ENCODE data around the gene C13orf46.

Gene C13orf46

DNA sequence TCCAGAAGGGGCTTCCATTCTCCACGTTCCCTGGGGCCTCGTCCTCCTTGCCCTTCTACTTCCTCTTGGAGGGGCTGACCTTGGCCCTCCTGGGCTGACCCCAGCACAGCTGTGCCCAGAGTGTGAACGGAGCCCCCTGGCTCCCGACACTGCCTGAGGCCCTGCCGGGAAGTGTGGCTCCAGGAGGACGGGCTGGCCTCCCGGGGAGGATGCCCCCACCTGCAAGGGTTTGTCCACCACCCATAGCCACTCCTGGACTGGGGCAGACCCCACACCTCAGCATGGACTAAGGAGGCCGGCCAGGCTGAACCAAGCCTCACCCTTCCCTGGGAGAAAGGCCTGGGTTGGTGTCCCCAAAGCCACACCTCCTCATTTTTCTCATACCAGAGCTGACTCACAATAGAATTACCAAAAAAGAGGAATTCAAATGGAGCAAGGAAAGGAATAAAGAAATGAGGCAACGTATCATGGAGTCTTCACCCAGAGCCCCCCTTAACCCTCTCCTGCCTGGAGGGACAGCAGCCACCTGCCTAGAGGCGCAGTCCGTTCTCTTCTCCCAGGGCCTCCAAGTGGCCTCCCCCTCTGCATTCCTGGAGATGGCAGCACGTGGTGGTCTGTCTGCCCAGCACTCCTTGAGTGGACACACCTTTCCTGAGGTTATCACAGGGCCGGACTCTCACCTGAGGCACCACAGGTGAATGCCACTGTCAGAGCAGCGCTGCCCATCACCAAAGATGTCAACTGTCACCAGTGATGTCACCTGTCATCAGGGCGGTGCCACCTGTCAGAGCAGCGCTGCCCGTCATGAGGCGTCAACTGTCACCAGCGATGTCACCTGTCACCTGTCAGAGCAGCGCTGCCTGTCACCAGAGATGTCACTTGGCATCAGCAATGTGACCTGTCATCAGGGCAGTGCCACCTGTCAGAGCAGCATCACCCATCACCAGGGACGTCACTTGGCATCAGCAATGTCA lies 3.1 kb upstream of the C13orf46 start:
- in situ Hi-C loops (cut with HindIII; ENCODE audit: low pct_ligation_motif_present, low pct_unique_long_range_greater_than_20kb, low sequenced_read_pairs), result no loop called here
- peak; percentile 73 for DNase-seq

DNA sequence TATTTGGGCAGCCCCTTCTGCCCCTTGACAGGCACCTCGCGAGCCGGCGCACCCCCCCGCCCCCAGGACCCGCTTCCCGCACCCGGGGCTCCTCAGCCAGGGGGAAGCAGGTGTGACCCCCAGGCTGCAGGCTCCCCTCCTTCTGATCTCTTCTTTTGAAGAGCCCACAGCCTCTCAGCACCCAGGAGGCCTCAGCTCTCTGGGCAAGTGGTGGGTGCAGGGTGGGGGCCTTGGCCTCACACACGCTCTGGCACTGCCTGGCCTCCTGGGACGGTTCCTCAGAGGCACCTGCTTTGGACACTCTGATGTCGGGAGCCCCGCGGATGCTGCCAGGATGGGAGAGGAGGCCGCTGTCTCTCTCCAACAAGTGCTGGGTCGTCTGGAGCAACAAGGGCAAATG lies 1.5 kb upstream of the C13orf46 start:
- in situ Hi-C loops (cut with HindIII; ENCODE audit: low pct_ligation_motif_present, low pct_unique_long_range_greater_than_20kb, low sequenced_read_pairs), result no loop called here
- DNase-seq, result no peak

DNA sequence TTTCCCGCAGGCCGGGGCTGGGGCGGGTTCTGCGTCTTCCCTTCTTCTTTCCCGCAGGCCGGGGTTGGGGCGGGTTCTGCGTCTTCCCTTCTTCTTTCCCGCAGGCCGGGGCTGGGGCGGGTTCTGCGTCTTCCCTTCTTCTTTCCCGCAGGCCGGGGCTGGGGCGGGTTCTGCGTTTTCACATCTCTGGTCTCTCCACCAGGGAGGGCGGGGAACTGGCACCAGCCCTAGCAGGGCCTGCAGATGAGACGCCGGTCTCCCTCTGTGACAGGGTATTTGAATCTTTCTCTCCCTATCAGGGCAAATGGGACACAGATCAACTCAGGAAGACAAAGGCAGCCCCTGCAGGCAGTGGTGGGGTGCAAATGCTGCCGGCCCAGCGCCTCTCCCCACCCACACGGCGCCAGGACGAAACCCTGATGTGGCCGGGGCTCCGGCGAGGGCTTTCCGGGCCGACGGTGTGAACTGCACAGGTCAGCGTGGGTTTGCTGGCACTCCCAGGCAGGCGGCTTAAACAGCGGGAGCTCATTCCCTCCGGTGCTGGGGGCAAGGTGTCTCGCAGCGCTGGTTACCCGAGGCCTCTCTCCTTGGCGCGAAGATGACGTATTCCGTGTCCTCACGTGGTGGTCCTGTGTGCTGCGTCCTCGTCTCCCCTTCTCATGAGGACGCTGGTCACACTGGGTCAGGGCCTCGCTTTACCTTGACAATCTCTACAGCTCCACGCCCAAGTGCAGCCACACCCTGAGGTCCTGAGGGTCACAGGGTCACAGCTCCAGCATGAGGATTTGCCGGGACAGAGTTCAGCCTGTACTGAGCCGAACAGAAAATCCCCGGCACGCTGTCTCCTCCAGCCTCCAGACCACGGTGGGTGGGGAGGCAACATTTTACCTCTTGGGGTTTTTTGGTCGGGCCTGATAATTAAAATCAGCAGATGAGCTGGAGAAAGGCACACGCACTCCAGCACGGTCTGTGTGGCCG lies 717 bp upstream of the C13orf46 start:
- DNase-seq, result no peak
- in situ Hi-C loops (cut with HindIII; ENCODE audit: low pct_ligation_motif_present, low pct_unique_long_range_greater_than_20kb, low sequenced_read_pairs), result no loop called here

DNA sequence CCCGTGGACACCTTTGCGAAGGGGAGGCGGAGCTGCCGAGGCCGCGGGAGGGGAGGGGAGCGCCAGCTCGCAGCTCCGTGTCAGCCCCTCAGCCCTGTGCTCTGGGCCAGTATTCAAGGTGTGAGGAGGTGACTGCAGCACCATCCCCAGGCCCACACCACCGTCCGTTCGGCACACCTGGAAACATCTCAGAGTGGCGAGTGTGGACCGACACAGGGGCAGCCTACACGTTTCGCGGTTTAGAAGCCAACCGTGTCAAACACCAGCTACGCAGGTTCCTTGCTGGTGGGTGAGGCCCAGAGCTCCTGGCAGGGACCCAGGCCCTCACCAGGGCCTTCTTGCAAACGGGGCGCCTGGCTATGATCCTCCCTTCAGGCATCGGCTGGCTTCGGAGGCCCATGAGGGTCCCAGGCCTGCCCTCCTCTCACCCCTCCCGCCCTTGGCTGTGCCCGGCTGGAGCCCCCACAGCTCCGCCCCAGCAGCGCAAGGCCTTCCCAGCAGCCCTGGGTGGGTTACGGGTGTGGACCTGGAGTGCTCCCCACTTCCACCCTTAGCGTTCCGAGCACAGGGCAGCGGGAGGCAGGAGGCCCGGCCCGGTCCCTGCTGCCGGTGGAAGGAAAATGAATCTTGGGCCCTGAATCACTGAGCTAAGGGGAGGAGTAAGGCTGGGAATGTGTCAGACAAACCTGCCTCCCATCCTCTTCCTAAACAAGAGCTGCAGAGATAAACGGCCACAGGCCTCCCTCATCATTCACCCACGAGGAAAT lies 1.2 kb downstream of the C13orf46 start:
- no peak for DNase-seq
- in situ Hi-C loops (cut with HindIII; ENCODE audit: low pct_ligation_motif_present, low pct_unique_long_range_greater_than_20kb, low sequenced_read_pairs), result no loop called here

DNA sequence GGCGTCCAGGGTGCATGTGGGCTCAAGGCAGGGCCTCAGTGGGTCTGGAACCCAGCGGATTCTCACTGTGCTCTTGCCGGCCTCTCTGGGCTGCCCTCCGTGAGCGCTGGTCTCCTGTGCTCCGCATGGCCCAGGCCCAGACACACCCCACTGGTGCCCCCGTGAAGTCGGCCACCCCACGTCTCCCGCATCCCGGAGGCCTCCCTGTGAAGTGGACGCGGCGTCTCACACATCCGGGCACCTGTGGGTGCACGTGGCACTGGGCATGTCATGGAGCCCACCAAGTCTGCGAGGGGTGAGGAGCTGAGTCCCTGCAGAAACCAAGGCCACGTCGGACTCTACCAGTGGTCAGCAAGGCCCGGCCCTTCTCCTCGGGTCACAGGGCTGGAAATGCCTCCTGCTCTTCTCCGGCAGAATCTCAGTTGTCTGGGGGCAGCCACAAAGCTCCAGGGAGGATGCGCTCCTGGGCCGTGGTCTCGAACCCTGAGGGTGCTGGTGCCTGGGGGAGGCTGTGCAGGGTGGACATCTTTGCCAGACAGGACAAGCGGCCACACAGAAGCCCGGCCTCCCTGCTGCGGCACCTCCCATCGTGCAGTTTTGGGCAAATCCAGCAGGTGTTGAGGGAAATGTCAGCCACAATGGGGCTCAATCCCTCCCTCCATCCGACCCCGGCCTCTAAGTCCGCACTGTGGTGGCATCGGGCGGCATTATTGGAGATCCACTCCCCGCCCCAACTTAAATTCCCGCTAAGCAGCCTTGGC lies 2.2 kb downstream of the C13orf46 start:
- no peak for DNase-seq
- in situ Hi-C loops (cut with HindIII; ENCODE audit: low pct_ligation_motif_present, low pct_unique_long_range_greater_than_20kb, low sequenced_read_pairs), result no loop called here

DNA sequence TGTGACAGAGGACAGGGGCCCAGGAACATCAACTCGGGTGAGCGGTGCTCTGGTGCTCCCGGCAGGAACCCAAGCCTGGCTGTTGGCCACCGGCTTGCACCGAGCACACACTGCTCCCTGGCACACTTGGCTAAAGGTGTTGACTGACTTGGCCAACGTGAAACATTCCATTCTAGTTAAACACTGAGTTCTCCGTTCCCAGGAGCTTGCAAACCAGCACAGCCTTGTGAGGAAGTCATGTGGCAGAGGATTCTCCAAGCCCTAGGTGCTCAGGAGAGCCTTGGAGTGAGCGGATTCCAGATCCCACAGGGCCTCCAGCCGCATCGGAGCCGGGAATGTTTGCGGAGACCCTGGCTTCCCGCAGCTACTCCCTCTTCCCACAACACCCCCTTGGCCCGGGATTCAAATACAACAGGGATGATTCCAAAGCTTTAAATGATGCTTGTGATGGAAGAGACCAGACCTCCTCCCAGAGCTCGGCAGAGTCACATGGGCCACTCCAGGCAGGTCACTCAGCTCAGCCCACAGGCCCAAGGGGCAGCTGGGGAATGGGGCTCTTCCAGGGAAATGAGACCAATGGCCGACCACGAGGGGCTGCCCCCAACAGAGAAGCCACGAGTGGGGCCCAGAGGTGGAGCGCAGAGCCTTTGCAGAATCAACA lies 2.9 kb downstream of the C13orf46 start:
- DNase-seq, result peak; percentile 20

DNA sequence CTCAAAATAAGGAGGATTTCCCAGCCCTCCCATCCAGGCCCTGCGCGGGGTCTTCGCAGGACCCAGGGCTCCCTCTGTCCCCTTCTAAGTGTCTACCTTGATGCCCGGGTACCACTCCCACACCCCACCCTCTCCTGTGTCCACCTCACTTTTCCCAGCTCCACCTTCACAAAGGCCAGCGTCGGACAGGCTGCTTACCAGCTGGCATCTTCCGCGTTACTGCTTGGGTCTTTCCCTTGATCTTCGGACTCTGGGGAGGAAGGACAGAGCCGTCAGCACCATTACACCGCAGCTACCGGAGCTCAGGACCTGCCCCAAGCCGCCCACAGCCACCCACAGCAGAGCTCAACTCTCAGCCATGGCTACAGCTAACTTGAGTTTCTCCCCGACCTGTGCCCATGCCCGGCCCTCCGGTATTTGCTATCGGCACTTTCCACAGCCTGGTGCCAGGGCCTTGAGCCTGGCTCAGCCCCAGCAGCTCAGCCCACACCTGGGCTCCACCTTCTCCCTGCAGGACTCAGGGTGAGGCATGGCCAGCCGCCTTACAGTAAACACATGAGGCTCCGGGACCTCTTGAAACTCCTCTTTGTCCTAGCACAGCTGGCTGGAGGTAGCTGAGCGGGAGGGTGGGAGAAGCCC lies 3.8 kb downstream of the C13orf46 start:
- DNase-seq, result no peak
- in situ Hi-C loops (cut with HindIII; ENCODE audit: low pct_ligation_motif_present, low pct_unique_long_range_greater_than_20kb, low sequenced_read_pairs), result no loop called here

More for the DNA sequence above, 2.9 kb downstream of the C13orf46 start:
- in situ Hi-C loops (cut with HindIII; ENCODE audit: low pct_ligation_motif_present, low pct_unique_long_range_greater_than_20kb, low sequenced_read_pairs), result no loop called here

DNA sequence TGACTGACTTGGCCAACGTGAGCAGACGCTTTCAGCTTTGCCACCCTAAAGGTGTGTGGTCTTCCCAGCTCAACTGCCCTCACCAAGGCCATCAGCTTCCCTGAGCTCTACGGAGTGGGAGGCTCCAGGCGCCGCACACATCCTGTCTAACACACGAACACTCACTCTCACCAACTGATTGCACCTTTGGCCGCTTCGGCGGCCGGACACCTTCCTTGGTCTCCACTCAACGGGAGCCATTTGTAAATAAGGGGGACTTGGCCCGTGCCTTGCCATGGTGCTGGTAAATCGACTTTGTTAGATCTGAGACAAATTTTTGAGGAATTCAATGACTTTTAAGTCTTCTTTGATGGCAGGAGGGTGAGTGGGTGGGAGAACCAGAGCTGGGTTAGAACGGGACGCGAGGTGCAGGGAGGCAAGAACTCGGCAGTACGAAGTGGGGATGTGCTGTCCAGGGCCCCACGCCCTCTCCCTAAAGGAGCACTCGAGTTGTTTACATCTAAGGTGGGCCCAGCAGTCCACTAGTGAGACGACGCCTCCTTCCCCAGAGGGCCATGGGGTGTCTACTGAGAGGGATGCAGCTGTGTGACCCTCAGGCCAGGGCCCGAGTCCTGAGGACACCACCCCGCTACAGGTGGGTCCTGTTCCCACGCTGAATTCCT lies 4.4 kb downstream of the C13orf46 start:
- DNase-seq, result no peak
- in situ Hi-C loops (cut with HindIII; ENCODE audit: low pct_ligation_motif_present, low pct_unique_long_range_greater_than_20kb, low sequenced_read_pairs), result no loop called here

DNA sequence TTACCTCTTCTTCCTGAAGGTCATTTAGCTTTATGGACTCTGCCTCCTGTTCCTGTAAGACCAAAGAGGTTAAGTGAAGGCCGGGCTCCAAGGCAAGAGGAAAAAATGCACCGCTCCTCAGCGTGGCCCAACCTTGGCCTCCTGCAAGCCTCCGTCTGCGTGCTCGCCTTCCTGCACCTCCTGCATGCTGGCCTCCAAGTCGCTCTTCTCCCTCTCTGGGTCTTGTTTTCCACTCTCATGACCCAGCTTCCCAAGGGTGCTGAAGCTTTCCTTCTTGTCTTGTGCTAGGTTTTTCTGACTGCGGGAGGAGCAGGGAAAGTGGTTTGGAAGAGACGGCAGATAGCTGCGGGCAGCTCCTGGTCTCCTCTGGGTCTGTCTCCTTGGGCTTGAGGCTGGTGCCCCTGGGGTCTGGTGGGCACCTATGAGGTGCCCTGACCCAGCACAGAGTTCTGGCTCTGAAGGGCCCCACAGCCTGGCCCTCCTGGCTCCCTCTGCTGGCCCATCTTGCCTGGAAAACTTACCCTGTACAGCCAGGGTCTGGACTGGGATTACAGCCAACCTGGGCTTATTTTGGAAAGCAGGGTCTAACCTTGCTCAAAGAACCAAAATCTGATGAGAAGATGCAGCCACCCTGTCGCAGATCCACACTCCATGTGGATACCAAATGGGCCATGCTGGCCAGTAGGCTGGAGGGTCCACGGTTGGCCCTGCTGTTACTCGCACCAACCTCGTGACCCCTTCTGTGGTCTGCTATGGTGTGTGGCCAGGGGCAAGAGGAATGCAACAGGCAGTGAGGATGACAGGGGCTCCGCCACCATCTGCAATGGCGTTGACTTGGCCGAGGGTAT lies 5.2 kb downstream of the C13orf46 start:
- in situ Hi-C loops (cut with HindIII; ENCODE audit: low pct_ligation_motif_present, low pct_unique_long_range_greater_than_20kb, low sequenced_read_pairs), result no loop called here
- no peak for DNase-seq

DNA sequence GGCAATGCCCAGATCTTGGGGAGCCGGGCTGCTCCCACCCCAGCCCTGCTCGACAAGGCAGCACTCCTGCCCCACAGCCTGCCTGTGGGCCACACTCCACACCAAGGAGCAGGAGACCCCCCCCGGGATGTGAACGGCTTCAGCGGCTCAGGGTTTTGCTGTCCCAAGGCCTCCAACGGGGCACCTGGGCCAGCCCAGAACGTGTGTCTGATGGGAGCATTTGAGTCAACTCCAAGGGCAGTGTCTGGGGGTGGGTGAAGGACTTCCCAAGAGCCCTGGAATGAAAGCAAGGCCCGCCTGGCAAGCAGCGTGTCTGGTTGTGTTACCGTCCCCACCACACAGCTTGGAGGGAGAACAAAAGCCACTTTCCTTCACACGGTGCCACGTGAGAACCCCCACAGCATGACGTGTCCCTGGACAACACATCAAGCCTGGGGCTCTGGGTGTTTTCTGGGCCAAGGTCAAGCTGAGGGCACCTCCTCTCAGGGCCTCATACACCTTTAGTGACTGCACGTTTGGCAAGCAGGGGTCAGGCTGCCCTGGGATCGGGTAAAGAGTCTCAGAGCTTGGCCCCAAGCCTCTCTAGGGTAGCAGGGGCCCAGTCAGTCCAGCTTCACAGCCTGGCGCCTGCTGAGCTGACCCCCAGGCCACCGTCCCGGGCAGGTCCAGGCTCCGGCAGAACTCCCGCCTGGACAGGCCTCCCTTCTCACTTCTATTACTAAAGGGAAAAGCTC lies 6.0 kb downstream of the C13orf46 start:
- no peak for DNase-seq
- in situ Hi-C loops (cut with HindIII; ENCODE audit: low pct_ligation_motif_present, low pct_unique_long_range_greater_than_20kb, low sequenced_read_pairs), result no loop called here

DNA sequence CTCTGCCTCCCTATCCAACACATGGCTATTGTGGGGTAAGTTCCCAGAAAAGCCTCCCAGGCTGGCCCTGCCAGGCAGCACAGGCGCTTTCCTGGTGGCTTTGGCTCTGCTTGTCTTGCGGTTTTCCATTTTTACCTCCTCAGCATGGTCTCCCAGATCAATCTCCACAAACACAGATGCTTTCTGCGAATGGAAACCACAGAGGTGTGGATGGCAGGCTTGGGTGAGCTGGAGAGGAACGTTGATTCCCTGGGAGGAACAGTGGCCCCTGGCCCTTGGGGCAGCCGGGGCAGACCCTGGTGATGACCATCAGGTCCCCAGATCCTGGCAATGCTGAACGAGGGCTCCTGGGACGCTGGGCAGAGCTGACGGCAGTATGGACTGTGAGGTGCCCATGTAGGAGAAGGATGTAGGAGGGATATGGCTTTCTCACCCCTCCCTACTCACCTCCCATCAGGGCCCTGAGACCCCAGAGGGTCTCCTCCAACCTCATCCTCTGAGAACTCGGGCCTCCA lies 6.6 kb downstream of the C13orf46 start:
- no peak for DNase-seq
- in situ Hi-C loops (cut with HindIII; ENCODE audit: low pct_ligation_motif_present, low pct_unique_long_range_greater_than_20kb, low sequenced_read_pairs), result no loop called here

DNA sequence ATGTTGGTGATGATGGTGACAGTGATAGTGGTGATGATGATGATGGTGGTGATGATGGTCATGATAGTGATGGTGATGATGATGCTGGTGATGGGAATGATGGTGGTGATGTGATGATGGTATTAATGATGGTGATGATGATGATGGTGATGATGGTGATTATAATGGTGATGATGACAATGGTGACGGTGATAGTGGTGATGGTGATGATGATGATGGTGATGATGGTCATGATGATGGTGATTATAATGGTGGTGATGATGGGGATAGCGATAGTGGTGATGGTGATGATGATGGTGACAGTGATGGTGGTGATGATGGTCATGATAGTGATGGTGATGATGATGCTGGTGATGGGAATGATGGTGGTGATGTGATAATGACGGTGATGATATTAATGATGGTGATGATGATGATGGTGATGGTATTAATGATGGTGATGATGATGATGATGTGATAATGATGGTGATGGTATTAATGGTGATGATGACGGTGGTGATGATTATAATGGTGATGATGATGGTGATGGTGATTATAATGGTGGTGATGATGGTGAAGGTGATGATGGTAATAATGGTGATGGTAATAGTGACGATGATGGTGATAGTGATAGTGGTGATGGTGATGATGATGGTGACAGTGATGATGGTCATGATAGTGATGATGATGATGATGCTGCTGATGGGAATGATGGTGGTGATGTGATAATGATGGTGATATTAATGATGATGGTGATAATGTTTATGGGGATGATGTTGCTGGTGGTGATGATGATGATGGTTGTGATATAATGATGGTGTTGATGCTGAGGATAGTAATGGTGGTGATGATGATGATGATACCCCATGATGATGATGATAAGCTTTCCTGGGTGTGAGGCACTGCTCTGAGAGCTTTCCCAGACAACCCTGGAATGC lies 7.7 kb downstream of the C13orf46 start:
- in situ Hi-C loops (cut with HindIII; ENCODE audit: low pct_ligation_motif_present, low pct_unique_long_range_greater_than_20kb, low sequenced_read_pairs), result no loop called here

DNA sequence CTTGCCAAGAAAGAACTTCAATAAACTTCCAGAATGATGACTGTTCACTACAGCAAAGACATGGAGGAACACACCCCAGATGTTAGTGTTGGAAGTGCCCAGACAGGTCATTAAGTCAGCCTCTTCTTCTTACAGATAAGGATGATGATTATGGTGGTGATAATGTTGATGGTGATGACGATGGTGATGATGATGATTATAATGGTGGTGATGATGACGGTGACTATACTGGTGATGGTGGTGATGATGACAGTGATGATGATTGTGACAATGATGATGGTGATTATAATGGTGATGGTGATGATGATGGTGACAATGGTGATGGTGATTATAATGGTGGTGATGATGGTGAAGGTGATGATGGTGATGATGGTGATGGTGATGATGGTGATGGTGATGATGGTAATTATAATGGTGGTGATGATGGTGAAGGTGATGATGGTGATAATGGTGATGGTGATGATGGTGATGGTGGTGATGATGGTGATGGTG lies 8.4 kb downstream of the C13orf46 start:
- DNase-seq, result no peak
- in situ Hi-C loops (cut with HindIII; ENCODE audit: low pct_ligation_motif_present, low pct_unique_long_range_greater_than_20kb, low sequenced_read_pairs), result no loop called here

More for the DNA sequence above, 7.7 kb downstream of the C13orf46 start:
- DNase-seq, result no peak
